H9 (cell line): ENCODE results near the gene ROPN1. TPM values are rescaled to one million over a fixed set of nuclear protein-coding genes. Genes with fewer than 3 reads are reported as not detected.

Experiments
- DNase-seq: peaks from one replicate; pipeline ENCODE4 v3.0.0-alpha.2; 2017
- H2AFZ ChIP-seq: one replicate; pipeline ENCODE4 v1.6.1; 2013; ENCODE audit warnings: mild to moderate bottlenecking, low read length, control low read depth, moderate library complexity
- H2AK5ac ChIP-seq: 2 replicates; pipeline ENCODE4 v1.6.1; 2013; ENCODE audit warnings: low read length, control low read depth, mixed read lengths; ENCODE audit not compliant: insufficient read length
- H2BK120ac ChIP-seq: one replicate; pipeline ENCODE4 v1.6.1; 2013; ENCODE audit warnings: low read depth, mild to moderate bottlenecking, low read length, control low read depth, inconsistent platforms; ENCODE audit not compliant: poor library complexity, severe bottlenecking
- H2BK12ac ChIP-seq: 2 replicates; pipeline ENCODE4 v1.6.1; 2013; ENCODE audit warnings: low read length, control low read depth, mixed read lengths, low read depth; ENCODE audit not compliant: insufficient read length
- H2BK15ac ChIP-seq: 2 replicates; pipeline ENCODE4 v1.6.1; 2013; ENCODE audit warnings: low read depth, low read length, control low read depth
- H2BK20ac ChIP-seq: one replicate; pipeline ENCODE4 v1.6.1; 2013; ENCODE audit warnings: low read depth, mild to moderate bottlenecking, low read length, control low read depth, inconsistent platforms; ENCODE audit not compliant: poor library complexity, severe bottlenecking
- H2BK5ac ChIP-seq: 2 replicates; pipeline ENCODE4 v1.6.1; 2013; ENCODE audit warnings: low read length, control low read depth, mixed read lengths; ENCODE audit not compliant: insufficient read length
- H3K14ac ChIP-seq: 2 replicates; pipeline ENCODE4 v1.6.1; 2013; ENCODE audit warnings: low read length, control low read depth; ENCODE audit not compliant: insufficient read depth
- H3K18ac ChIP-seq: 2 replicates; pipeline ENCODE4 v1.6.1; 2013; ENCODE audit warnings: low read depth, mild to moderate bottlenecking, mixed read lengths, low read length, control low read depth; ENCODE audit not compliant: insufficient read length
- H3K23ac ChIP-seq: 2 replicates; pipeline ENCODE4 v1.6.1; 2013; ENCODE audit warnings: low read length, control low read depth, mixed read lengths, low read depth; ENCODE audit not compliant: insufficient read length
- H3K23me2 ChIP-seq: 2 replicates; pipeline ENCODE4 v1.6.1; 2013; ENCODE audit warnings: low read depth, mild to moderate bottlenecking, mixed read lengths, low read length, control low read depth; ENCODE audit not compliant: insufficient read length, poor library complexity, severe bottlenecking
- H3K27ac ChIP-seq: 2 replicates; pipeline ENCODE4 v1.5.1; 2013; ENCODE audit warnings: low read length, control low read depth, mixed read lengths, low read depth; ENCODE audit not compliant: insufficient read length
- H3K27me3 ChIP-seq: 2 replicates; pipeline ENCODE4 v1.6.1; 2013; ENCODE audit warnings: low read length, control low read depth, inconsistent platforms; ENCODE audit not compliant: insufficient read depth
- H3K4ac ChIP-seq: 2 replicates; pipeline ENCODE4 v1.6.1; 2013; ENCODE audit warnings: low read depth, mild to moderate bottlenecking, control low read depth, inconsistent platforms, low read length, moderate library complexity
- H3K4me1 ChIP-seq: 2 replicates; pipeline ENCODE4 v1.6.1; 2013; ENCODE audit warnings: low read length, control low read depth, inconsistent platforms; ENCODE audit not compliant: insufficient read depth
- H3K4me2 ChIP-seq: 2 replicates; pipeline ENCODE4 v1.6.1; 2013; ENCODE audit warnings: low read length, control low read depth, mixed read lengths; ENCODE audit not compliant: insufficient read length, insufficient read depth
- H3K56ac ChIP-seq: 2 replicates; pipeline ENCODE4 v1.6.1; 2013; ENCODE audit warnings: low read depth, mild to moderate bottlenecking, mixed read lengths, low read length, control low read depth; ENCODE audit not compliant: insufficient read length
- H3K79me1 ChIP-seq: 2 replicates; pipeline ENCODE4 v1.6.1; 2013; ENCODE audit warnings: low read depth, mild to moderate bottlenecking, moderate library complexity, low read length, control low read depth, inconsistent platforms; ENCODE audit not compliant: insufficient read depth, poor library complexity, severe bottlenecking
- H3K79me2 ChIP-seq: 2 replicates; pipeline ENCODE4 v1.6.1; 2013; ENCODE audit warnings: low read length, control low read depth, inconsistent platforms; ENCODE audit not compliant: insufficient read depth
- H3K9ac ChIP-seq: 2 replicates; pipeline ENCODE4 v1.6.1; 2013; ENCODE audit warnings: low read length, control low read depth, mixed read lengths; ENCODE audit not compliant: insufficient read length; ENCODE audit errors: extremely low read depth
- H3K9me3 ChIP-seq: one replicate; pipeline ENCODE4 v1.6.1; 2013; ENCODE audit warnings: low read depth, low read length, inconsistent platforms; ENCODE audit not compliant: control insufficient read depth
- H3T11ph ChIP-seq: one replicate; pipeline ENCODE4 v1.6.1; 2013; ENCODE audit warnings: mild to moderate bottlenecking, low read length, control low read depth, inconsistent platforms
- H4K20me1 ChIP-seq: one replicate; pipeline ENCODE4 v1.6.1; 2013; ENCODE audit not compliant: control insufficient read depth, insufficient read length, insufficient read depth
- H4K5ac ChIP-seq: 2 replicates; pipeline ENCODE4 v1.6.1; 2013; ENCODE audit warnings: low read depth, mild to moderate bottlenecking, mixed read lengths, low read length, control low read depth; ENCODE audit not compliant: insufficient read length
- H4K8ac ChIP-seq: replicated peaks from 2 replicates; pipeline ENCODE4 v1.6.1; 2013; ENCODE audit warnings: low read length, control low read depth, mixed read lengths, low read depth; ENCODE audit not compliant: insufficient read length
- H4K91ac ChIP-seq: 2 replicates; pipeline ENCODE4 v1.6.1; 2013; ENCODE audit warnings: low read depth, mild to moderate bottlenecking, moderate library complexity, mixed read lengths, low read length, control low read depth; ENCODE audit not compliant: insufficient read length
- H3K27ac Mint-ChIP-seq, 3 experiments: 2 replicates in 2 of 3; 3 replicates in 1 of 3; pipeline ENCODE4 v1.8.0; 2020 to 2021; ENCODE audit warnings: mixed read lengths in 3 of 3, mild to moderate bottlenecking in 1 of 3, moderate library complexity in 1 of 3
- H3K27me3 Mint-ChIP-seq: 2 replicates; pipeline ENCODE4 v1.8.0; 2021; ENCODE audit warnings: low read depth, mild to moderate bottlenecking, moderate library complexity, mixed read lengths
- H3K36me3 Mint-ChIP-seq, 3 experiments: 2 replicates in 2 of 3; 3 replicates in 1 of 3; pipeline ENCODE4 v1.8.0; 2020 to 2021; ENCODE audit warnings: low read depth in 3 of 3, mixed read lengths in 3 of 3; ENCODE audit not compliant: insufficient read depth in 1 of 3
- H3K4me1 Mint-ChIP-seq, 2 experiments: 2 replicates each; pipeline ENCODE4 v1.8.0; 2020; ENCODE audit warnings: mixed read lengths in 2 of 2
- H3K4me3 Mint-ChIP-seq, 2 experiments: 2 replicates in 1 of 2; 3 replicates in 1 of 2; pipeline ENCODE4 v1.8.0; 2020 to 2021; ENCODE audit warnings: mild to moderate bottlenecking in 2 of 2, mixed read lengths in 2 of 2, moderate library complexity in 1 of 2
- H3K9me3 Mint-ChIP-seq, 2 experiments: 2 replicates in 1 of 2; 3 replicates in 1 of 2; pipeline ENCODE4 v1.8.0; 2020; ENCODE audit warnings: mild to moderate bottlenecking in 2 of 2, mixed read lengths in 2 of 2, moderate library complexity in 1 of 2
- CTCF ChIP-seq: fragments of 200-600 bp; sonication (generic); conservative IDR thresholded peaks from 3 replicates; pipeline ENCODE4 v1.8.0; 2021; ENCODE audit warnings: antibody characterized with exemption, mild to moderate bottlenecking
- WGBS: extraction: QIAGEN DNeasy Blood & Tissue Kit; methylation state at CpG from one replicate; pipeline ENCODE4 v1.1.7; 2013; ENCODE audit warnings: missing lambda C conversion rate, low lambda C conversion rate, mixed read lengths; ENCODE audit not compliant: insufficient read length; ENCODE audit errors: extremely low coverage; 5-methylcytosine and 5-hydroxymethylcytosine counted together
- total RNA-seq: library from RNA; stranded (reverse); gene quantifications from 2 replicates; pipeline ENCODE4 v1.2.1, GENCODE V29; 2021

ROPN1 gene
- total RNA-seq, 1 experiment from 2014 or later, result not detected

- Histone ChIP-seq H3K18ac (no peak overlapping the region), H3K79me2 (no peaks in the 10 kb centered on the region), H4K20me1 (no peaks in the 10 kb centered on the region), H3K4me2 (no peak overlapping the region), H2BK20ac (no peak overlapping the region), H2AFZ (no peak overlapping the region), H2AK5ac (no peak overlapping the region), H2BK12ac (no peak overlapping the region), H2BK5ac (no peak overlapping the region), H3K9ac (no peak overlapping the region), H3K27me3 (no peaks in the 10 kb centered on the region), H4K8ac (no peak overlapping the region), H3K27ac (no peak overlapping the region), H2BK120ac (no peak overlapping the region), H3K79me1 (no peaks in the 10 kb centered on the region), H4K91ac (no peak overlapping the region), H3K4ac (no peak overlapping the region), H3K23ac (no peak overlapping the region), H3K23me2 (no peaks in the 10 kb centered on the region), H3K56ac (no peak overlapping the region), H2BK15ac (no peak overlapping the region), H3K4me1 (no peaks in the 10 kb centered on the region), H3K9me3 (no peaks in the 10 kb centered on the region), H4K5ac (no peak overlapping the region), H3K14ac (no peak overlapping the region), H3T11ph (no peak overlapping the region)
- Mint-ChIP-seq H3K27ac (no peak overlapping the region), H3K4me1 (no peaks in the 10 kb centered on the region), H3K4me3 (no peak overlapping the region), H3K36me3 (peaks cover 10 to 69% (median 54%) of the 10 kb centered on the region in 3 experiments; a peak in 5 of 7 replicates), H3K9me3 (no peaks in the 10 kb centered on the region), H3K27me3 (no peaks in the 10 kb centered on the region)
- no peak for TF ChIP-seq CTCF
- no peak for DNase-seq
- WGBS, result 100% methylated on average over 1 of the region's 2 CpGs
These were observed 42.3 kb downstream of the ROPN1 start for GRCh38 chr3:123949641-123950040.
